Stimulated activated CD8-positive, alpha-beta memory T cell treated with anti-CD3 and anti-CD28 coated beads, Interleukin-7, amount 100 ng/mL, for 48 hours (primary cell): ENCODE data around the gene NRXN3.

Experiments
- DNase-seq, 2 donors: peaks; one replicate each; pipeline ENCODE4 v3.0.0-alpha.2; 2020; ENCODE audit warnings: low read depth in 1 of 2; ENCODE audit errors: extremely low read depth in 1 of 2

Gene NRXN3

GRCh38 chr14:79256380-79256779 is 1086.2 kb downstream of the NRXN3 start:
- no peak for DNase-seq

- DNase-seq, result no peak
Observed at GRCh38 chr14:79260406-79260805, 1090.2 kb downstream of the NRXN3 start.

- DNase-seq, result no peak
Observed at GRCh38 chr14:79265366-79265946, 1095.3 kb downstream of the NRXN3 start.

GRCh38 chr14:79270361-79270760 is 1100.2 kb downstream of the NRXN3 start:
- no peak for DNase-seq

GRCh38 chr14:79271122-79271521 is 1100.9 kb downstream of the NRXN3 start:
- DNase-seq, result no peak

- no peak for DNase-seq
Observed at GRCh38 chr14:79274641-79275291, 1104.6 kb downstream of the NRXN3 start.

GRCh38 chr14:79275292-79275655 is 1105.1 kb downstream of the NRXN3 start:
- no peak for DNase-seq

GRCh38 chr14:79278286-79278797 is 1108.2 kb downstream of the NRXN3 start:
- no peak for DNase-seq

- DNase-seq, result no peak
Observed at GRCh38 chr14:79278798-79279644, 1108.8 kb downstream of the NRXN3 start.

GRCh38 chr14:79279645-79280597 is 1109.7 kb downstream of the NRXN3 start:
- DNase-seq, result no peak

- no peak for DNase-seq
Observed at GRCh38 chr14:79281244-79282152, 1111.3 kb downstream of the NRXN3 start.

GRCh38 chr14:79284621-79285020 is 1114.4 kb downstream of the NRXN3 start:
- DNase-seq, result no peak

GRCh38 chr14:79285263-79285662 is 1115.1 kb downstream of the NRXN3 start:
- DNase-seq, result no peak

- DNase-seq, result no peak
Observed at GRCh38 chr14:79287976-79288375, 1117.8 kb downstream of the NRXN3 start.

GRCh38 chr14:79293482-79294177 is 1123.5 kb downstream of the NRXN3 start:
- DNase-seq, result no peak

- no peak for DNase-seq
Observed at GRCh38 chr14:79294499-79294898, 1124.3 kb downstream of the NRXN3 start.

- DNase-seq, result no peak
Observed at GRCh38 chr14:79295385-79295784, 1125.2 kb downstream of the NRXN3 start.

GRCh38 chr14:79298373-79298772 is 1128.2 kb downstream of the NRXN3 start:
- DNase-seq, result no peak

- DNase-seq, result no peak
Observed at GRCh38 chr14:79299162-79299561, 1129.0 kb downstream of the NRXN3 start.
